Upper lobe of right lung (tissue), 1 donor: ENCODE data around the gene SLCO3A1. TPM values are rescaled to one million over a fixed set of nuclear protein-coding genes. Genes with fewer than 3 reads are reported as not detected.
"Not testable (repeated sequence)": the region's sequence is repeated elsewhere in the genome, so short reads cannot be mapped to it uniquely, and the experiment has no call there.

Experiments used
- ATAC-seq: fragments of 200-7000 bp; cut with Tn5 transposase; one replicate; pipeline ENCODE4 v1.9.1; 2020; ENCODE audit warnings: mild to moderate bottlenecking, moderate library complexity
- DNase-seq: peaks from one replicate; pipeline ENCODE4 v3.0.0-alpha.2; 2020
- H3K27ac ChIP-seq: fragments of 200-600 bp; one replicate; pipeline ENCODE4 v1.8.0; 2022
- H3K27me3 ChIP-seq: fragments of 200-600 bp; one replicate; pipeline ENCODE4 v1.8.0; 2022; ENCODE audit warnings: mild to moderate bottlenecking
- H3K36me3 ChIP-seq: fragments of 200-600 bp; one replicate; pipeline ENCODE4 v1.8.0; 2022
- H3K4me1 ChIP-seq: fragments of 200-600 bp; one replicate; pipeline ENCODE4 v1.8.0; 2022
- H3K4me3 ChIP-seq: fragments of 200-600 bp; one replicate; pipeline ENCODE4 v1.8.0; 2022; ENCODE audit warnings: mild to moderate bottlenecking
- H3K9me3 ChIP-seq: fragments of 200-600 bp; one replicate; pipeline ENCODE4 v1.8.0; 2022
- CTCF ChIP-seq: fragments of 200-600 bp; IDR thresholded peaks from one replicate; pipeline ENCODE4 v1.8.0; 2022; ENCODE audit warnings: antibody characterized with exemption
- intact Hi-C: fragments of 100-400 bp; cut with DNase I; formaldehyde crosslinking; loops from one replicate; pipeline ENCODE4 v1.11.0; 2022
- total RNA-seq: library from RNA; stranded (reverse); fragmentation: NEBNext Ultra II Directional; extraction: Animal tissue kit (Norgen Biotek cat#: 25700); gene quantifications from one replicate; pipeline ENCODE4 v1.2.1, GENCODE V29; 2021
- donor health status: DM: no; HTN: yes; CAD: no; lungs with severe emphysema.

The SLCO3A1 gene
- total RNA-seq, 1 donor from 2014 or later = 50.6 TPM

- ATAC-seq = peak; percentile 80
- peak; percentile 62 for DNase-seq
- H3K36me3 ChIP-seq = no peaks in the 10 kb centered on the region
- no peak for TF ChIP-seq CTCF
- H3K4me1 ChIP-seq = peaks cover 47% of the 10 kb centered on the region
- intact Hi-C loops = no loop called here
- no peaks in the 10 kb centered on the region for H3K9me3 ChIP-seq
- H3K4me3 ChIP-seq = peak overlapping the region; percentile 32
- no peaks in the 10 kb centered on the region for H3K27me3 ChIP-seq
- no peak overlapping the region for H3K27ac ChIP-seq
Measured at GRCh38 chr15:92069308-92070250, 216.1 kb downstream of the SLCO3A1 start.

DNA sequence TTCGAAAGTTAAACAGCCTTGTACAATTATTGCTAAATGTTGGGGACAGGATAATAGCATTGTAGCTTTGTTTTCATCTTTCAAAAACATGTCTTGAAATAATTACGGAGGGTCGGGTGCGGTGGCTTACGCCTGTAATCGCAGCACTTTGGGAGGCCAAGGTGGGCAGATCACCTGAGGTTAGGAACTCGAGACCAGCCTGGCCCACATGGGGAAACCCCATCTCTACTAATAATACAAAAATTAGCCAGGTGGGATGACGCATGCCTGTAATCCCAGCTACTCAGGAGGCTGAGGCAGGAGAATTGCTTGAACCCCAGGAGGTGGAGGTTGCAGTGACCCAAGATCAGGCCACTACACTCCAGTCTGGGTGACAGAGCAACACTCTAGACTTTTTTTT lies 216.7 kb downstream of the SLCO3A1 start:
- intact Hi-C loops, H3K27ac ChIP-seq, H3K27me3 ChIP-seq, ATAC-seq, H3K9me3 ChIP-seq, H3K36me3 ChIP-seq: not testable (repeated sequence)
- Histone ChIP-seq H3K4me3 (peak overlapping the region; percentile 32), H3K4me1 (peaks cover 53% of the 10 kb centered on the region)
- peak; percentile 35 for DNase-seq

DNA sequence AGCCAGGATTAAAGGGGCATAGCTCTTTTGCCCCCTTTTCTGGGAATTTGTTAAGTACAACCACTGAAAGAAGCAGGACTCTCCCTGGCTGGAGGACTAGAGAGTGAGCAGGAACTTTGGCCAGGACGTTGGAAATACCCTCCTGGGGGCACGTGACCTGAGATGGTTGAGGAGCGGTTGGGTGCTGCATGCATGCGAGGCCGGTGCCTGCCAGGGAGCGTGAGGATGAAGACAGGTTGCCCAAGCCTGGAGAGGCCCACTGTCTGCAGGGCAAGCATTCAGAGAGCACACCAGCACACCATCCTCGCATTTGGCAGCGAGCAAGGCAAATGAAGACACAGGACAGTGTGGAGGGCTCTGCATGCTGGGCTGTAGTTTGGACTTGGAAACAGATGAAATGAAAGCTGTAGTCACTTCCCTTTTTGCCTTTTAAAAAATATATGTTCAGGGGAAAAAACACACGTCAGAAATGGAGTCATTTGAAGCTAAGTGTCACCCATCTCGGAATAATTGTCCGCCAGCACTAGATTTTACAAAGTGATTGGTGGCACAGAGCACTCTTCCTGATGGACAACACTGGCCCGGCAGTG lies 217.6 kb downstream of the SLCO3A1 start:
- intact Hi-C loops = no loop called here
- no peak overlapping the region for H3K27ac ChIP-seq

GRCh38 chr15:92073044-92073785 lies 219.7 kb downstream of the SLCO3A1 start:
- peak; percentile 8 for DNase-seq
- Histone ChIP-seq H3K27ac (peak overlapping the region; percentile 2), H3K4me3 (no peak overlapping the region), H3K36me3 (no peaks in the 10 kb centered on the region), H3K4me1 (peaks cover 75% of the 10 kb centered on the region), H3K9me3 (no peaks in the 10 kb centered on the region), H3K27me3 (no peaks in the 10 kb centered on the region)
- no peak for TF ChIP-seq CTCF
- intact Hi-C loops = no loop called here
- no peak for ATAC-seq

More for the DNA sequence above, 217.6 kb downstream of the SLCO3A1 start:
- H3K4me1 ChIP-seq = peaks cover 62% of the 10 kb centered on the region
- no peaks in the 10 kb centered on the region for H3K27me3 ChIP-seq
- H3K4me3 ChIP-seq = no peak overlapping the region
- H3K36me3 ChIP-seq = no peaks in the 10 kb centered on the region
- no peak for TF ChIP-seq CTCF
- DNase-seq (peak; percentile 64), ATAC-seq (peak; percentile 12)
- H3K9me3 ChIP-seq = no peaks in the 10 kb centered on the region

DNA sequence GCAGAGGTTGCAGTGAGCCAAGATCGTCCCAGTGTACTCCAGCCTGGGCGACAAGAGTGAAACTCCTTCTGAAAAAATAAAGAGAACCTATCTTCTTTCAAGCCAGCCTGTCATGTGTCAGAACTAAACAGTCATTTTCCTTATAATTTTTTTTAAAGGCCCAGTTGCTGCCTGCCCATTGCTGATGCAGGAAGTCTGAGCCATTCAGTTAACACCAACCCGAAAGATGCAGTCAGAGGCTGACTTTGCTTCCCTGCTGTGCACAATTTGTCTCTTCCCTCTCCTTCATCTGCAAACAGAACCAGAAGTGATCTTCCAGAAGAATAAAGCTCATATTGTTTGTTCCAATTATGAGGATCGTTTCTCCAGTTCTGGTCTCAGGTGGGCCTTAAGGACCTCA lies 220.6 kb downstream of the SLCO3A1 start:
- no peak for TF ChIP-seq CTCF
- no peaks in the 10 kb centered on the region for H3K36me3 ChIP-seq
- DNase-seq = no peak
- no peak overlapping the region for H3K4me3 ChIP-seq
- ATAC-seq = no peak
- no peaks in the 10 kb centered on the region for H3K9me3 ChIP-seq
- peak overlapping the region; percentile 20 for H3K27ac ChIP-seq
- intact Hi-C loops = no loop called here
- H3K27me3 ChIP-seq = no peaks in the 10 kb centered on the region
- peaks cover 66% of the 10 kb centered on the region for H3K4me1 ChIP-seq
